ENCODE measurements around the gene BUB3.
"Not testable (repeated sequence)": the region's sequence is repeated elsewhere in the genome, so short reads cannot be mapped to it uniquely, and the experiment has no call there.

DNA sequence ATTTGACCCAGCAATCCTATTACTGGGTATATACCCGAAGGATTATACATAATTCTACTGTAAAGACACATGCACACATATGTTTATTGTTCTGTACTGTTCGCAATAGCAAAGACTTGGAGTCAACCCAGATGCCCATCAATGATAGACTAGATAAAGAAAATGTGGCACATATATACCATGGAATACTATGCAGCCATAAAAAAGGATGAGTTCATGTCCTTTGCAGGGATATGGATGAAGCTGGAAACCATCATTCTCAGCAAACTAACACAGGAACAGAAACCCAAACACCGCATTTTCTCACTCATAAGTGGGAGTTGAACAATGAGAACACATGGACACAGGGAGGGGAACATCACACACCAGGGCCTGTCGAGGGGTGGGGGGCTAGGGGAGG is 24.2 kb downstream of the BUB3 start:
- TF ChIP-seq, protein P1, sequence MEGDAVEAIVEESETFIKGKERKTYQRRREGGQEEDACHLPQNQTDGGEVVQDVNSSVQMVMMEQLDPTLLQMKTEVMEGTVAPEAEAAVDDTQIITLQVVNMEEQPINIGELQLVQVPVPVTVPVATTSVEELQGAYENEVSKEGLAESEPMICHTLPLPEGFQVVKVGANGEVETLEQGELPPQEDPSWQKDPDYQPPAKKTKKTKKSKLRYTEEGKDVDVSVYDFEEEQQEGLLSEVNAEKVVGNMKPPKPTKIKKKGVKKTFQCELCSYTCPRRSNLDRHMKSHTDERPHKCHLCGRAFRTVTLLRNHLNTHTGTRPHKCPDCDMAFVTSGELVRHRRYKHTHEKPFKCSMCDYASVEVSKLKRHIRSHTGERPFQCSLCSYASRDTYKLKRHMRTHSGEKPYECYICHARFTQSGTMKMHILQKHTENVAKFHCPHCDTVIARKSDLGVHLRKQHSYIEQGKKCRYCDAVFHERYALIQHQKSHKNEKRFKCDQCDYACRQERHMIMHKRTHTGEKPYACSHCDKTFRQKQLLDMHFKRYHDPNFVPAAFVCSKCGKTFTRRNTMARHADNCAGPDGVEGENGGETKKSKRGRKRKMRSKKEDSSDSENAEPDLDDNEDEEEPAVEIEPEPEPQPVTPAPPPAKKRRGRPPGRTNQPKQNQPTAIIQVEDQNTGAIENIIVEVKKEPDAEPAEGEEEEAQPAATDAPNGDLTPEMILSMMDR (IDR thresholded peaks at IDR 0.05) = not testable (repeated sequence)
- not testable (repeated sequence) for TF ChIP-seq EP300 (IDR thresholded peaks at IDR 0.05)

Data from tibial nerve (tissue), 4 donors.